SK-N-SH (cell line): Measurements from ENCODE around the gene PXDN. TPM values are rescaled to one million over a fixed set of nuclear protein-coding genes. Genes with fewer than 3 reads are reported as not detected.

Experiments used
- CTCF ChIA-PET: fragments of 300-600, 350-600 bp; formaldehyde crosslinking; extraction: SDS; loops from one replicate; lab custom pipeline; 2021; lab: Yijun Ruan, JAX
- POLR2A ChIA-PET: fragments of 350-600 bp; sonication (Branson Sonifier 250); formaldehyde crosslinking; extraction: SDS; loops from one replicate; lab custom pipeline; 2020; ENCODE audit warnings: antibody characterized with exemption, inconsistent platforms; lab: Yijun Ruan, JAX
- DNase-seq: peaks from one replicate; pipeline ENCODE4 v3.0.0; 2012
- H2AFZ ChIP-seq: fragments of 200-600 bp; sonication (generic); 2 replicates; pipeline ENCODE4 v1.8.1; 2016; ENCODE audit warnings: antibody characterized with exemption, mild to moderate bottlenecking, low read depth
- H3F3A ChIP-seq: fragments of 200-600 bp; sonication (generic); replicated peaks from 2 replicates; pipeline ENCODE3; 2016; ENCODE audit warnings: antibody characterized with exemption, mild to moderate bottlenecking; ENCODE audit not compliant: insufficient read depth
- H3K27ac ChIP-seq, 2 experiments: fragments of 200-500 bp in 1 of 2; fragments of 200-600 bp in 1 of 2; sonication (Bioruptor generic) in 1 of 2; sonication (generic), shearing (Covaris generic) in 1 of 2; 2 replicates each; pipeline versions ENCODE4 v1.5.1 to v1.6.1; 2014 to 2016; ENCODE audit warnings: low read depth in 2 of 2, inconsistent platforms in 1 of 2, low read length in 1 of 2, mild to moderate bottlenecking in 1 of 2, mixed read lengths in 1 of 2
- H3K27me3 ChIP-seq: fragments of 200-600 bp; sonication (generic), shearing (Covaris generic); 2 replicates; pipeline ENCODE4 v1.6.1; 2016; ENCODE audit warnings: mixed run types; ENCODE audit not compliant: insufficient read depth
- H3K36me3 ChIP-seq, 2 experiments: fragments of 200-500 bp in 1 of 2; fragments of 200-600 bp in 1 of 2; sonication (Bioruptor generic) in 1 of 2; sonication (generic) in 1 of 2; replicated peaks in 1 of 2; 2 replicates each; pipeline versions ENCODE3 to v1.5.1; 2014 to 2016; ENCODE audit warnings: low read length in 1 of 2, mild to moderate bottlenecking in 1 of 2; ENCODE audit not compliant: insufficient read depth in 2 of 2, control insufficient read depth in 1 of 2
- H3K4me1 ChIP-seq, 2 experiments: fragments of 200-500 bp in 1 of 2; fragments of 200-600 bp in 1 of 2; sonication (Bioruptor generic) in 1 of 2; sonication (generic), shearing (Covaris generic) in 1 of 2; 2 replicates each; pipeline versions ENCODE4 v1.5.1 to v1.6.1; 2014 to 2016; ENCODE audit warnings: low read depth in 1 of 2, low read length in 1 of 2, mixed run types in 1 of 2; ENCODE audit not compliant: insufficient read depth in 2 of 2, control insufficient read depth in 1 of 2
- H3K4me2 ChIP-seq: fragments of 200-600 bp; sonication (generic), shearing (Covaris generic); 2 replicates; pipeline ENCODE4 v1.6.1; 2017; ENCODE audit warnings: mixed run types
- H3K4me3 ChIP-seq, 2 experiments: fragments of 200-500 bp in 1 of 2; fragments of 200-600 bp in 1 of 2; sonication (Bioruptor generic) in 1 of 2; sonication (generic), shearing (Covaris generic) in 1 of 2; 2 replicates each; pipeline versions ENCODE4 v1.5.1 to v1.8.1; 2014 to 2016; ENCODE audit warnings: low read depth in 2 of 2, inconsistent platforms in 1 of 2, low read length in 1 of 2, mild to moderate bottlenecking in 1 of 2, mixed read lengths in 1 of 2, moderate library complexity in 1 of 2
- H3K79me2 ChIP-seq: fragments of 200-600 bp; sonication (generic); 2 replicates; pipeline ENCODE4 v1.8.1; 2017; ENCODE audit warnings: mild to moderate bottlenecking; ENCODE audit not compliant: insufficient read depth
- H3K9ac ChIP-seq: fragments of 200-600 bp; sonication (generic); 2 replicates; pipeline ENCODE4 v1.6.1; 2017; ENCODE audit warnings: mixed run types
- H3K9me2 ChIP-seq: fragments of 200-600 bp; sonication (generic); 2 replicates; pipeline ENCODE4 v1.6.1; 2017; ENCODE audit warnings: mixed run types
- H3K9me3 ChIP-seq: fragments of 200-600 bp; sonication (generic); 2 replicates; pipeline ENCODE4 v1.6.1; 2017; ENCODE audit warnings: mixed run types, mild to moderate bottlenecking, moderate library complexity
- H4K20me1 ChIP-seq: fragments of 200-600 bp; sonication (generic); 2 replicates; pipeline ENCODE4 v1.6.1; 2017; ENCODE audit warnings: mild to moderate bottlenecking, mixed run types; ENCODE audit not compliant: insufficient read depth
- CTCF ChIP-seq: fragments of 200-600 bp; sonication (generic); IDR thresholded peaks from 2 replicates; pipeline ENCODE4 v1.6.1; 2017; ENCODE audit warnings: antibody characterized with exemption, mild to moderate bottlenecking, moderate library complexity
- EP300 ChIP-seq, 2 experiments: IDR thresholded peaks; 2 replicates each; pipeline versions ENCODE4 v1.4.0 to v1.6.1; 2012; ENCODE audit warnings: borderline replicate concordance in 1 of 2, low read depth in 1 of 2, low read length in 1 of 2
- FOXJ3 ChIP-seq: sonication (generic); formaldehyde crosslinking; IDR thresholded peaks from 2 replicates; pipeline ENCODE4 v1.5.1; 2020; ENCODE audit warnings: mild to moderate bottlenecking, missing genetic modification reagents
- FOXM1 ChIP-seq: IDR thresholded peaks from 2 replicates; pipeline ENCODE4 v1.4.0; 2012; ENCODE audit warnings: low read depth, mild to moderate bottlenecking
- GATA2 ChIP-seq: sonication (generic); formaldehyde crosslinking; IDR thresholded peaks from 2 replicates; pipeline ENCODE4 v1.5.0; 2020; ENCODE audit warnings: mild to moderate bottlenecking, missing genetic modification reagents
- IRF3 ChIP-seq: fragments of 150-350 bp; IDR thresholded peaks from 2 replicates; pipeline ENCODE4 v1.6.1; 2016; ENCODE audit warnings: mild to moderate bottlenecking, low read depth, low read length
- MAX ChIP-seq: IDR thresholded peaks from 2 replicates; pipeline ENCODE4 v1.4.0; 2012; ENCODE audit warnings: low read depth
- MEF2A ChIP-seq: IDR thresholded peaks from 2 replicates; pipeline ENCODE4 v1.4.0; 2012; ENCODE audit warnings: low read depth, borderline replicate concordance
- NFIC ChIP-seq: IDR thresholded peaks from 2 replicates; pipeline ENCODE4 v1.4.0; 2012; ENCODE audit warnings: borderline replicate concordance
- NRF1 ChIP-seq: IDR thresholded peaks from 2 replicates; pipeline ENCODE4 v1.6.1; 2012; ENCODE audit warnings: low read depth, mild to moderate bottlenecking, low read length
- POLR2AphosphoS5 ChIP-seq: IDR thresholded peaks from 2 replicates; pipeline ENCODE4 v1.6.1; 2012; ENCODE audit warnings: low read depth, low read length
- RCOR1 ChIP-seq: fragments of 150-350 bp; IDR thresholded peaks from 2 replicates; pipeline ENCODE4 v1.6.1; 2017; ENCODE audit warnings: antibody characterized with exemption, low read length
- RFX5 ChIP-seq: IDR thresholded peaks from 2 replicates; pipeline ENCODE4 v1.6.1; 2012; ENCODE audit warnings: mild to moderate bottlenecking, improper control_type of control experiment, low read length
- RXRA ChIP-seq: IDR thresholded peaks from 2 replicates; pipeline ENCODE4 v1.4.0; 2012; ENCODE audit warnings: low read depth, mild to moderate bottlenecking, borderline replicate concordance
- SIN3A ChIP-seq: IDR thresholded peaks from 2 replicates; pipeline ENCODE4 v1.6.1; 2012; ENCODE audit warnings: low read depth, mild to moderate bottlenecking, low read length, moderate library complexity, borderline replicate concordance
- SMC3 ChIP-seq: IDR thresholded peaks from 2 replicates; pipeline ENCODE4 v1.6.1; 2012; ENCODE audit warnings: low read depth, low read length, improper control_type of control experiment
- TAF1 ChIP-seq: IDR thresholded peaks from 2 replicates; pipeline ENCODE4 v1.6.1; 2012; ENCODE audit warnings: low read depth, mild to moderate bottlenecking, low read length, moderate library complexity, borderline replicate concordance
- TCF12 ChIP-seq: IDR thresholded peaks from 2 replicates; pipeline ENCODE4 v1.4.0; 2012
- USF2 ChIP-seq: fragments of 150-350 bp; IDR thresholded peaks from 2 replicates; pipeline ENCODE4 v1.6.1; 2017; ENCODE audit warnings: antibody characterized with exemption, low read length, low read depth, borderline replicate concordance
- ZBTB33 ChIP-seq: IDR thresholded peaks from 2 replicates; pipeline ENCODE4 v1.4.0; 2012; ENCODE audit warnings: low read depth, borderline replicate concordance
- WGBS: methylation state at CpG from one replicate; pipeline ENCODE4 v1.1.6; 2017; ENCODE audit warnings: low lambda C conversion rate; 5-methylcytosine and 5-hydroxymethylcytosine counted together
- polyA plus RNA-seq, 3 experiments: library from polyadenylated mRNA; depleted of rRNA; stranded (reverse); fragments of >200 nt; gene quantifications; 2 replicates each; pipeline ENCODE4 v1.2.3, GENCODE V29; 2012

The PXDN gene
- polyA plus RNA-seq, 1 of the 3 experiments (the other 2 are of a cell fraction) = 146 TPM

- no peaks in the 10 kb centered on the region for H4K20me1 ChIP-seq
- ChIA-PET POLR2A (no interaction called here), CTCF (interaction anchor here (0.7 to 2.9 kb wide), 6 partner anchors 10 to 138 kb away, joined by 3 to 12 read pairs (median 4); no protein-coding TSS in a partner anchor)
- TF ChIP-seq ZBTB33 = no peak
- TF ChIP-seq RFX5 = no peak
- TF ChIP-seq RCOR1 = no peak
- TF ChIP-seq FOXJ3 (CRISPR knock-in tag) = no peak
- no peak for TF ChIP-seq CTCF
- no peak for TF ChIP-seq MAX
- no peak for TF ChIP-seq GATA2 (CRISPR knock-in tag)
- no peak for TF ChIP-seq SMC3
- TF ChIP-seq SIN3A = no peak
- TF ChIP-seq NRF1 = no peak
- no peak for TF ChIP-seq FOXM1
- H3K27me3 ChIP-seq = no peaks in the 10 kb centered on the region
- no peaks in the 10 kb centered on the region for H3K79me2 ChIP-seq
- H3K4me1 ChIP-seq = peaks cover 0 to 7% of the 10 kb centered on the region in 2 experiments; a peak in 1 of 4 replicates
- no peak overlapping the region for H3K4me2 ChIP-seq
- no peak overlapping the region for H3K9ac ChIP-seq
- H3K4me3 ChIP-seq = no peak overlapping the region
- H3K9me2 ChIP-seq = no peaks in the 10 kb centered on the region
- no peaks in the 10 kb centered on the region for H3K9me3 ChIP-seq
- H2AFZ ChIP-seq = no peak overlapping the region
- DNase-seq = no peak
- H3F3A ChIP-seq = no peaks in the 10 kb centered on the region
- WGBS = 92% methylated on average over 7 of the region's 7 CpGs
- peaks cover 46 to 72% of the 10 kb centered on the region in 2 experiments for H3K36me3 ChIP-seq
- no peak overlapping the region for H3K27ac ChIP-seq
Observed at GRCh38 chr2:1632002-1632348, 112.3 kb downstream of the PXDN start.

GRCh38 chr2:1631292-1632001, 112.9 kb downstream of the PXDN start:
- Histone ChIP-seq H2AFZ (no peak overlapping the region), H3K9me2 (no peaks in the 10 kb centered on the region), H3K4me1 (peaks cover 0 to 3% of the 10 kb centered on the region in 2 experiments; a peak in 1 of 4 replicates), H3F3A (no peaks in the 10 kb centered on the region), H3K36me3 (peaks cover 46 to 66% of the 10 kb centered on the region in 2 experiments), H3K9ac (no peak overlapping the region), H3K27ac (no peak overlapping the region), H3K9me3 (no peaks in the 10 kb centered on the region), H3K4me3 (no peak overlapping the region), H3K27me3 (no peaks in the 10 kb centered on the region), H3K4me2 (no peak overlapping the region), H3K79me2 (no peaks in the 10 kb centered on the region), H4K20me1 (no peaks in the 10 kb centered on the region)
- ChIA-PET POLR2A (no interaction called here), CTCF (interaction anchor here (0.7 to 2.9 kb wide), 6 partner anchors 10 to 139 kb away, joined by 3 to 12 read pairs (median 4); no protein-coding TSS in a partner anchor)
- WGBS = 81% methylated on average over 6 of the region's 6 CpGs
- DNase-seq = no peak
- TF ChIP-seq MAX (no peak), FOXJ3 (CRISPR knock-in tag) (no peak), MEF2A (no peak), SMC3 (no peak), TAF1 (no peak), RFX5 (no peak), TCF12 (no peak), IRF3 (no peak), NRF1 (no peak), EP300 (IDR thresholded peaks at IDR 0.05; ENCODE audit: borderline replicate concordance in 1 of 2, low read depth in 1 of 2, low read length in 1 of 2) (no peak), USF2 (no peak), RXRA (no peak), POLR2AphosphoS5 (no peak), NFIC (no peak)
